Stimulated activated CD4-positive, alpha-beta T cell treated with anti-CD3 and anti-CD28 coated beads, Interleukin-15, amount 100 ng/mL, for 24 hours (primary cell): ENCODE data around the gene OR4F6.
A peak's percentile ranks its signal among the peaks of the same experiment; 100 is the strongest.
"Not testable (repeated sequence)": the region's sequence is repeated elsewhere in the genome, so short reads cannot be mapped to it uniquely, and the experiment has no call there.

Source experiments
- DNase-seq: peaks from one replicate; pipeline ENCODE4 v3.0.0-alpha.2; 2020

The OR4F6 gene, protein sequence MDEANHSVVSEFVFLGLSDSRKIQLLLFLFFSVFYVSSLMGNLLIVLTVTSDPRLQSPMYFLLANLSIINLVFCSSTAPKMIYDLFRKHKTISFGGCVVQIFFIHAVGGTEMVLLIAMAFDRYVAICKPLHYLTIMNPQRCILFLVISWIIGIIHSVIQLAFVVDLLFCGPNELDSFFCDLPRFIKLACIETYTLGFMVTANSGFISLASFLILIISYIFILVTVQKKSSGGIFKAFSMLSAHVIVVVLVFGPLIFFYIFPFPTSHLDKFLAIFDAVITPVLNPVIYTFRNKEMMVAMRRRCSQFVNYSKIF

DNA sequence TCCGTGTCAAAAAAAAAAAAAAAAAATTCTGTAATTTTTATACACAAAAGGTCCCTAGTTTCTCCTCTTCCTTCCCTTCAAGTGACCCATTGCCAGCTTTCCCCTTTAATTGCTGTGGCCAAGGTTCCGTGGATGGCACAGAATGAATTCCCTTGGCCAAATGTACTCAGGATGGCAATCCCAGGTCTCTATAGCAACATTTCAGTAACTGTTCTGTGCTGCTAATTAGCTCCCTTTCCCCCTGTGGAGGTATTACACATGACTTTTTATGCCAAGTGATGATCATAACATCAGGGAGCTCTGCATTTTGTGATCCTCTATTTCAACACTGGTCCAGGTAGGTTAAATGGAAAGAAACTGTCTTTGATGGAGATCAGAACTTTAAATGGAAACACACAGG, at the start of gene OR4F6:
TSS of gene OR4F6 (plus strand) at position 301 of the 400 bp plus-strand sequence. CDS start 2,211 bp downstream, outside the sequence.
- no peak for DNase-seq

DNA sequence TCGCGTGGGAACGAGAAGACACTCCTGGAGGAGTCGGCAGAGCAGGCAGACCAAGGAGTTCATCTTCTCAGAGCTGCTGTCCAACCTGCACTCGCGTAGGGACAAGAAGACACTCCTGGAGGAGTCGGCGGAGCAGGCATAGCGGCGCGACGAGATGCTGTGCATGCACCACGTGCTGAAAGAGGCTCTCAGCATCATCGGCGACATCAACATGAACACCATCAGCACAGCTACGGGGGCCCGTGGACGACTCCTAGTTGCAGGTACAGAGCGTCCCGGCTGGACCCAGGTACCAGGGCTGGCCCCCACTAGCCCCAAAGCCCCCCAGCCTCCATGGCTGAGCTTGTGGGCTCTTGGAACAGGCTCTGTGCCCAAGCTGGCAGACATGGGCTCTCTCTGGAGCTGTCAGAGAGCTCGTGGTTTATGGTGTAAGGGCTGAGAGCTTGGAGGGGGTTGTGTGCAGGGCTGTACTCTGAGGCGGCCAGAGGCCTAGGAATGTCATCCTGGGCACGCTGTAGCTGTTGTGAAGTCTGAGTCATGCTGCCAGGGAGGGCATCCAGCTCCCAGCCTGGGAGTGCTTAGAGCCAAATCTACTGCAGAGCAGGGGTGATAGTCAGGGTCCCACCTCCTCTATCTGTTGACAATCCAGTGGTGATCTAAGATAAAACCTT, 38.5 kb upstream of the OR4F6 start:
- DNase-seq: not testable (repeated sequence)

DNA sequence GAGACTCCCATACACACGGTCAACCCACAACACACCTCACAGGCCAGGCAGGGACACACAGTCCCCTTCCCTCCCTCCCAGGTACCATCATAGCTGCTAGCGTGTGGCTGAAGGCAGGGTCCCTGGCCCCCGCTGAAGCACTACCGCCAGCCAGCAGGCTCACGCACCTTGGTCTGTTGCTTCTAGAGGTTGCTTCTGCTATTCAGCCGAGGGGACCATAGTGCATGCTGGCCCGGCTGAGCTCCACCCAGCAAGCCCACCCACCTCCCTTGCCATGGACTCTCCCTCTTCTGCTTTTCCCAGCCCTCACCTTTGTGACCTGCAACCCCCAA, 38.0 kb upstream of the OR4F6 start:
- not testable (repeated sequence) for DNase-seq

DNA sequence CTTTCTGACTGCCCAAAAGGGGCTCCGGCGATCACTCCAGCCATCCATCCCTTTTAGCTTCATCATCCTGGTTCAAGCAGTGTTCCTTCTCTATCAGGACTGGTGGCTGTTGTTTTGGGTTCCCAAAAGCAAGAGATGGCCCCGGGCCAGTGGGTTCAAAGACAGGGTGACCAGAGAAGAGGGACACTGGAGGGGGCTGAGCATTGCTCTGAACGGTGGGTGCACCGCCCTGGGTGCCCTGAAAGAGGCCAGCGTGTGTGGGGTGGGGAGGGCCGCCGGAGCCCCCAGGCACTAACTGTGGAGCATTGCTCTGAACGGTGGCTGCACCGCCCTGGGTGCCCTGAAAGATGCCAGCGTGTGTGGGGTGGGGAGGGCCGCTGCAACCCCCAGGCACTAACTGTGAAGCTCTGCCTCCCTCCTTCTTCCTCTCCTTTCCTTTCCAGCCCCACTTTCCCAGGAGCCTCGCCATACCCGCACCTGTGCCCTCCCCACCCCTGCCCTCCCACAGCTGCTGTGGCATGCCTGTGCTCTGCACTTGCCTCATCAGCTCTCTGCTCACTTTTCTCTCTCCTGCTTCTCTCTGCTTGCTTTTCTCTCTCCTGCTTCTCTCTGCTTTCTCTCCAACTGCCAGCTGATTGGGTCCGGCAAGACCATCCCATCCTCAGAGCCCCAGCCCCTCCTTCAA, 37.4 kb upstream of the OR4F6 start:
- DNase-seq: no peak

DNA sequence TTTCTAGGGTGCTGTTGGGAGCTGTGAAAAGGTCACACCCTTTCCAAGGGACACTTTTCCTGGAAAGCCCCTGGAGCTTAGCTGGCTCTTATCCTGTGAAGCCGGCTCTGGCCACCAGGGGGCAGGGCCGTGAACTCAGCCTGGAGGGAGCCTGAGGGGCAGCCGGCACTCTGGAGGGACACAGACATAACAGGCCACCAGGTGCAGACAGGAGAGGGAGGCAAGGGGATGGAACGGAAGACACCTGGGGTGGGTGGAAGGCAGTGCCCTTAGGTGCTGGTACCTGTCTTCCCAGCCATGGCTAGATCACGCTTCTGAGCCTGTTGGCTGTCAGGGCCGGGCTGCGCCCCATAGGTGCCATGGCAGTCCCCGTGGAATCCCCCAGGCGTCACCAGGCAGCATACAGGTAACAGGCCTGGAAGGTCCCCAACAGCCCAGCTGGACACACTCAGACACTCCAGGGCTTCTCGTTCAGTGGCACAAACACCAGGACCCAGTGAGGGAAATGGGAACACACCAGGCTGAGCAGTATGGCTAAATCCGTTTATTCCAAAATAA, 36.1 kb upstream of the OR4F6 start:
- DNase-seq: not testable (repeated sequence)

DNA sequence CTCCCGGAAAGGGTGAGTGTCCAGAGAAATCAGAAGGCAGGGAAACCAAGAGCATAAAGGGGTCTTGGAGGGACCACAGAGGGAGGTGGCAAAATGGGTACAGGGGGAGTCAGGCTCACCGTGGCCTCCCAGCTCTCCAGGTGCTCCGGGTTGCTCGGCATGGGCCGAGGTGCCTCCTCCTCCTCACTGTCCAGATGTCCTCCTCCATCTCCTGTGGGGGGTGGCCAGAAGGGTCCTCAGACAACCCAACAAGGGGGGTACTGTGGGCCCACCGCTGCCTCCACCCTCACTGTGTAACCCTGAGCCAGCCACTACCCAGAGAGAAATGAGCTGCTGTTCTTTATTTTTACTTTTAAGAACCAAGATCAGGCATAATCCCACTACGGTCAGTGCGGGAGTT, 30.4 kb upstream of the OR4F6 start:
- no peak for DNase-seq

DNA sequence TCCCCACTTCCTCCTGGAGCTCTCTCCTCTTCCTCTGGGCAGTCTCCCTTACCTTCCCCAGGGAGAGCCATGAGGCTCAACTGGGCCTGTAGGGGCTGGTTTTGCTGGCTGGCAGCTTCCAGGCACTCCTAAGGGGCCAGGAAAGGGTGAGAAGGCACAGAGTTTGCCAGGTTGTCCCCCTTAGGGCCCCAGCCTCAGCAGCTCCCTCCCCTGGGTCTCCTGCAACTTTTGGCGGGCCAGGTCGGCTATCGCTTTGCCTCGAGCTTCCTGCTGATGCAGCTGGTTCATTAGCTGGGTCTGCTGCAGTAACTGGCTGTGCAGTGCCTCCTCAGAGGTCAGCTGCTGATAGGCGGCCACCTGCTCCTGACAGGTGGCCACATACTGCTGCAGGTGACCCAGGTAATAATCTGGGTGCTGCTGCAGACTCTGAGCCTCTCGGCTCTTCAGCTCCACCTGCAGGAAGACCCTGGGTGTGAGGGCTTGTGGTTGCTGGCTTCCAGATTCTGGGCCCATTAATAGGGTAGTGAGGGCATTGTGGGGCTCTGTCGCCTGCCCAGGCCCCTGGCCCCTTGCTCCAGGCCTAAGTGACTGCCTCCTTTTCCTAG, 29.7 kb upstream of the OR4F6 start:
- DNase-seq: peak; percentile 19

DNA sequence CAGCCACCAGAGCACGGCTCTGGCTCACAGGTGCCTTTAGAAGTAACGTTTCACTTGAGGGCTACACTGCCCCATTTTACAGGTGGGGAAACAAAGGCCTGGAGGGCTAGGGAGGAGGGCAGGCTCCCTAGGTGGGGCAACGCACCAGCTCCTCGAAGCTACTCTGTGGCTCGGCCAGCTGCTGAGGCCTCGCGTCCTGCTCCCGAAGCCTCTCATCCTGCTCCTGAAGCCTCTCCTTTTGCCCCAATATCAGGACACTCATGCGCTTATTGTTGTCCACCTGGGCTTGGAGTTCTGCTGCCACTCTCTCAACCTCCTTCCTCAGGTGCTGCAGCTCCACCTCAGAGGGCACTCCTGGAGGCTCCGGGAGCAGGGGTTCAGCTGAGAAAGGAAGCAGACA, 28.2 kb upstream of the OR4F6 start:
- no peak for DNase-seq

DNA sequence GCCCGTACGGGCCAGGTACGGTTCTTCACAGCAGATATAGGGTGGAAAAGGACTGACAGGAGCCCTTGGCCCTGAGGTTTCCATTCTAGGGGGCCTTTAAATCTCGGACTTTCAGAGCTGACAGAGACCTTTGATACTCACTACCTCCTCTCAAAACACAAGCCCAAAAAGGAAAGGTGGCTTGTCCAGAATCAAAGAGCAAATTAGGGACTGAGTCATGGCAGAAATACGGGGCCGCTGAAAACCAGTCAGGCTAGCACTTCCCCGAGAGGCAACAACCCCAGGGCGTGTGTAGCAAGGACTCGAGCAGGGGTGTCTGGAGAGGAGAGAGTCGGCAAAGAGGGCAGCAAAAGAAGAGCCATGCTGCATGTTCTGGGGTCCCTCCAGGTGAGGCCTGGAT, 24.7 kb upstream of the OR4F6 start:
- DNase-seq: not testable (repeated sequence)

DNA sequence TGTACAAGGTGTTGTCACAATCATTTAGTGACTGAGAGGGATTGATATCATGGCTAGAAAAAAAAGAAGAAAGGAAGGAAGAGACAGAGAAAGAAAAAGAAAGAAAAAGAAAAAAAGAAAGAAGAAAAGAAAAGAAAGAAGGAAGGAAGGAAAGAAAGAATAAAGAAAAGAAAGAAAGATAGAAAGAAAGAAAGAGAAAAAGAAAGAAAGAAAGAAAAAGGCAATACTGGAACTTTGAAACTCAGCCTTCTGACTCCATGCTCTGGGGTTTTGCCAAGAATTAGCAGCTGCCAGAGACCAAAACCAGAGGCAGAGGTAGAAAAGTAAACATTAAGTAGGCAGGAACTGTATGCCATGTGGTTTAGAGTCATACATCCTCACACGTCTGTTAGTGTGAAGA, 23.1 kb upstream of the OR4F6 start:
- not testable (repeated sequence) for DNase-seq

DNA sequence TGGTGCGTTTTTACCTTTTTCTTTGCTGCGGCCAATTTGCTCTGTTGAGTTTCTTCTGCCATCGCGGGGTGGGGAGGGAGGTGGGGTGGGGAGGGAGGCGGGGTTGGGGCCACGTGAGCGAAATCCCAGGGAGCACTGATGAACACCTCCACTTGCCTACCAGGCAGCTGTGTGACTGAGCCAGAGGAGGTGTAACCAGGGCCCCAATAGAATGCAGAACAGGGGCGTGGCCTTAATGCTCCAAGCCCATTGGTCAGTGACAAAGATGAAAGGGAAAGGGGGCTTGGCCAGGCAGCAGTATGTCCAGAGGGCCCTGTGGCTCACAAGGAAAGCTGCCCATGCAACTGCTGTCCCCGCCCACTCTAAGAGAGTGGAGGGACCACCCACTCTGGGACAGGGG, 21.4 kb upstream of the OR4F6 start:
- DNase-seq: no peak

DNA sequence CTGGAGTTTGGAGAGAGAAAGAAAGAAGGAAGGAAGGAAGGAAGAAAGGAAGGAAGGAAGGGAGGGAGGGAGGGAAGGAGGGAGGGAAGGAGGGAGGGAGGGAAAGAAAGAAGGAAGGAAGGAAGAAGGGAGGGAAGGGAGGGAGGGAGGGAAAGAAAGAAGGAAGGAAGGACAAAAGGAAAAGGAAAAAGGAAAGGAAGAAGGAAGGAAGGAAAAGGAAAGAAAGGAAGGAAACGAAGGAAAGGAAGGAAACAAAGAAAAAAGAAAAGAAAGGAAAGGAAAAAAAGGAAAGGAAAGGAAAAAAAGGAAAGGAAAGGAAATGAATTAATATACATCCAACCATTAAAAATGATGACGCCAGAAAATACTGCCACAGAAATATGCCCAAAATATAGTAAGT, 18.7 kb upstream of the OR4F6 start:
- no peak for DNase-seq

DNA sequence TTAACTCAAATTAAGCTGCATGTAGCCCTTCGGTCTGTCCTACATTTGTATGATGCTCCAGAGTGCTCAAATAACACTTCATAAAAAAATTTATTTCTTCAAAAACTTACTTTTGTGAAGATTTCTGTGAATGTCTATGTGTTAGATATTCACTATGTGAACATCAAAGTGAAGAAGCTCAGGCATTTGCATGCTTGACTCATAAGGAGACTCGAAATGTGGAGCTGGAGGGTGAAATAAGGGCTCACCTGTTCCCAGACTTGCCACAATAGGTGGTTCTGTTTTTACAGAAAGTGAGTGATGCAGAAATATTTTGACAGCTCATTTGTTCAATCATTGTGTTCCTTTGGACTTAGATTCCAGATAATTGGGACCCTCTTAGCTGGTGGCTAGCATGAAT, 16.9 kb upstream of the OR4F6 start:
- DNase-seq: not testable (repeated sequence)

DNA sequence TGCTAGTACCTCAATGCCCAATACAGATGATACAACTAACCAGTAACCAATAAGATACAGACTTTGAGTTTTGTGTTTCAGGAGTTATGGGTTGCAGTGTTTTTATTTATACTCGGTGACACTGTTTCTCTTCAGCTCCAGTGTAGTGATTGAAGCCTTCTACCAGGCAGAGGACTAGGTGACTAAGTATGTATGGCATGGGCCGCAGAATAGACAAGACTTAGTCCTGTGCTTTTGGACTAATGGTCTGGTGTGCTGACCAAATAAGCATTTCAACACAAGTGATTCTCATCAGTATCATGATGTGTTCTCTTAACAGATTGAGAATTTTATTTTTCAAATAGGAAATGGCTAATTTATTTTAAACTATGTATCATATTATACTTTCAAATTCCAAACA, 15.3 kb upstream of the OR4F6 start:
- not testable (repeated sequence) for DNase-seq

DNA sequence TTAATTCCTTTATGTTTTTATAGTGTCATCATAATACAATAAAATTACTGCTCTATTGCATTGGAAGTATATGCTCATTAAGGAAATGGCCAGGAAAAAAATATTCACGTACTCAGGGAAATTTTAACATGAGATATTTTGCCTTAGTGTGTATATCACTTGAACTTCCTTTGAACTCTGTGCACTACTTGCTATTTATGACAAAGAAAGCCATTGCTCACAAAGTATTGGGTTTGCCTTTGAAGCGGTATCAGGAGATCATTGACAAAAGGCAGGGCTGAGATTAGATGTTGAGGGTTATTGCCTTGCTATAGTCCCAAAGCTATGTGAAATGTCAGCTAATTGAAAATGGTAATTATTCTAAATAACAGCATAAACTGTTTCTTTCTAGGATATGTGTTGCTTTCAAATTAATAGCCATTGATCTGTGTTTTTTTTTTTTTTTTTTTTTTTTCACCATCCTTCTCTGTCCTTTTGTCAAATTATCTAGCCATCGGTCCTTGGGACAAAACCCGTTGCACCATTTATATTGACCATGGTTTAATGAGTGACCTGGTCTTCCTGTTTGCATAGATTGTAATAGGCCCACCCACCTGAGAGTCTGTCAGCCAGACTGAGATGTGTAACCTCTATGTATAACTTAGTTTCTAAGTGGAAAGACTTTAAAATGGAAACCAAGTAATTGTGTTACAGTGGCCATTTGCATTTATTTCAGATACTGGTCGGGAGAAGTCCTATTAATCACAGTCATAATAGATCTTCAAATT, 14.6 kb upstream of the OR4F6 start:
- not testable (repeated sequence) for DNase-seq

DNA sequence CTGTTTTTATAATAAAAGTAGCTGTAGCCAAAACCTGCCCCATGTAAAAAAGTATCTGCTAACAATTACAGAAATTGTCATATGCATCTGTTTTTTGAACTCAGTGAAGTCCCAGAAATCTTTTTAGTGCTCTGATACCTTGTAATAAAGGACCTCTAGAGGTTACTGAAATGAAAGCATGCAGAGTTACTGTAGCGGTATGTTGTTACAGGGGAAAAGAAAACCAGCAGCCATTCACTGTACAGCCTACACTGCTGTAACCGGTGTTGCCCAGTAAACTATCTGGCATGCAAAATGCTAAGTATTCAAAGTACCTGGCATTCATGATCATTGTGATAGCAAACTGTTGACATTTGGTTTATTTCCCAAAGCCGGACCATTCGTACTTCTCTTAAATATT, 12.6 kb upstream of the OR4F6 start:
- not testable (repeated sequence) for DNase-seq

DNA sequence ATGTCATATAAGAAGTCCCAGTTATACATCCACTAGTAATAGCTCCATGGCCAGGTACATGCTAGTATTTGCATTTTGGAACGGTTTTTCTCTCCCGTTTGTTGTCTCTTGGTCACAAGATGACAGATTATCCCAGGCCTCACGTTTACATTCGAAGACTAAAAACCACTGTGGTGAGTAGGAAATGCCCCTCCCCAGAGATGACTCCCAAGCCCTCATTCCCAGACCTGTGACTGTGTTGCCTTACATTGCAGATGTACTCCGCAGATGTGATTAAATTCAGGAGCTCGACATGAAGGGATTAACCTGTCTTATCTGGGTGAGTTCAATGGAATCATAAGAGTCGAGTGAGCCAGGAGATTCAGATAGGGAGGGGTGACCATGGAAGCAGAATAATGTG, 9.3 kb upstream of the OR4F6 start:
- DNase-seq: not testable (repeated sequence)

DNA sequence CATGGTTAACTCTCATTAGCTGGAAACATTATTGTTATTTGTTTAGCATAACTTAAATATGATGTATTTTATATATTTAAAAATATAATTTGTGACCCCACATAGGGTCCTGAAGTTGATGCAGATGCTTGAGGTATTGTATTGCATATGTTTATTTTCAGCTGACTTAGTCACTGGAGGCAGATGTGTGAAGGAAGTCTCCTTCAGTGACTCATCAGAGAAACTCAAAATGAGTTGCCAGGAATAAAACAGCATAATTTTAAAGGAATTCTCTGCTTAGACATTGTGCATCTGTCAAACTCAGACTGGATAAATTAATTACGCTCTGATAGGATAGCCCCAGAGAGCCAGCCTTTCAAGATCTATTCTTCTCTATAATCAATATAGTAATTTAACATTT, 7.9 kb upstream of the OR4F6 start:
- DNase-seq: no peak

DNA sequence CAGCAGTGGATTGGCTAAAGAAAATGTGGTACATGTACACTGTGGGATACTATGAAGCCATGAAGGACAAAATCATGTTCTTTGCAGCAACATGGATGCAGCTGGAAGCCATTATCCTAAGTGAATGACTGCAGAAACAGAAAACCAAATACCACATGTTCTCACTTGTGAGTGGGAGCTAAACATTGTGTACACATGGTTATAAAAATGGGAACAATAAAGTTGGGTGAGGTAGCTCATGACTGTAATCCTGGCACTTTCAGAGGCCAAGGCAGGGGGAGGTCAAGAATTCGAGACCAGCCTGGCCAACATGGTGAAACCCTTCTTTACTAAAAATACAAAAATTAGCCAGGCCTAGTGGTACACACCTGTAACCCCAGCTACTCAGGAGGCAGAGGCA, 3.6 kb upstream of the OR4F6 start:
- no peak for DNase-seq

DNA sequence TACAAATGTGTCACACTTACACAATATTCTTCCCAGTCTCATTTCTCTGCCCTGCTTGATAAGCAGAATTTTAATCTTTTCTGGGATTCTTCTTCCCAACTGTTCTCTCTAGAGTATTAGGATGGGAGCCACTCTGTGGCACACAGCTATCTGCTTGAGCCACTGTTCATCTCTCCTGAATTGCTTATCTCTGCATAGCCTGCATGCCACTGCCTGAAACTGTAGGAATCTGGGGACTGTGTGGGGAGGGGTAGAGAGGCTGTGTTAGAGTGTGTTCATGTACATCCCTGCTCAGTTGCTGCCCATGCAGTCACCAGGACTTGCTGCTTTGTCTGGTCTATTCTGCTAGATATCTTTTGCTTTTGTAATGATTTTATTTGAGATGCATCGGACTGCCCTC, 2.3 kb upstream of the OR4F6 start:
- no peak for DNase-seq

DNA sequence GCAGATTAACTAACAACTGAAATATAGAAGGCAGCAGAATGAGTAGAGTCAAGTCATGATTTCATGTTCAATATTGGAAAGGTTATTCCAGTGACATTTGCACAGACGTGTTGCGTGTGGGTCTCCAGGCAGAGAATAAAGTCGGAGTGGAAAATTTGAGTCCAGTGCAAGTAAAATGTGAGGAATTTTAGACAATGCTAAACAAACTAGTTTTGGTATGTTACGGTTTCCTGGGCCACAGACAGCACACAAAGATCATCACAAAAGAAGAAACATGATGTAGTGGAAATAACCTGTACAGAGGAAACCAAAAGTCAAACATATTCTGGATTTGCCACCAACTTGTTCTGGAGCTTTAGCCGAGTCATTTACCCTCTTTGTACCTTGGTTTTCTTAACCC, 367 bp downstream of the OR4F6 start:
- no peak for DNase-seq

DNA sequence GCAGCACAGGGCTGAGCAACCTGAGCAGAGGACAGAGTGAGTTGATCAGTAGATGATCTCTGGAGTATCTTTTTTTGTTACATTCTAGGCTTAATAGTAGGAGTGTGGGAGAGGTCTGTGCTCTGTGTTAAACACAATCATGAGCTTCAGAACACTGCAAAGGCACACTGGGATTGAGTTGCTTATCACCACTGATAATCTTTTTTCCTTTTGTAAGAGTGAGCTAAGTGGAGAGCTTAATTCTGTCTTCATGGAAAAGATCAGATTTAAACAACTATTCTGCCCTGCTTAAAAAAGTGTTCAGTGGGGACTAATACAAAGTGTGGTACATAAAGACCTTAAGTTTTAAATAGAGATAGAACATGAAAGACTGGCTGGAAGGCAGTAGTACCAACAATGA, 1.1 kb downstream of the OR4F6 start:
- no peak for DNase-seq

DNA sequence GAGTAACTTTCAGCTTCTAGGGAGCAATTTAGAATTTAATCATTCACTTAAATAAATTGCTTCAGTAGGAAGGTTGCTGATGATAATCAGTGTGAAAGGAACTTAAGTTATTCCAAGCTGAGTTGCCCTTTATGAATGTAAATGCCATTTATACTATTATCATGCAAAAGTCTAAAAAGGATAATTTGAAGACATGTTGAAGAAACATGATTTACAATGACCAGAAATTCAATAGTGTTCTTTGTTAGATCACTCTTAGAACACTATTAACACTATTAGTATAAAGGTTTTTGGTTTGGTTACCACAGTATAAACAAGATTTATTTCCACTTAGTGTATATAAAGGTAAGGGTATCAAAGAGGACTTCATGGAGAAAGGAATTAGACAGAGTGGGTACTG, 1.6 kb downstream of the OR4F6 start:
- DNase-seq: no peak
